ENCODE data around the gene NARS2. TPM values are rescaled to one million over a fixed set of nuclear protein-coding genes. Genes with fewer than 3 reads are reported as not detected.

The NARS2 gene
- total RNA-seq, 2 donors from 2014 or later, result 7.7 to 14.8 TPM

- no peak overlapping the region for H3K4me3 ChIP-seq
- H3K36me3 ChIP-seq, result no peaks in the 10 kb centered on the region
- no peak overlapping the region for H3K27ac ChIP-seq
- no peaks in the 10 kb centered on the region for H3K4me1 ChIP-seq
- no peak for TF ChIP-seq CTCF (IDR thresholded peaks at IDR 0.05)
- no peak for DNase-seq (ENCODE audit: low spot score)
- no peaks in the 10 kb centered on the region for H3K9me3 ChIP-seq
- no peaks in the 10 kb centered on the region for H3K27me3 ChIP-seq
Observed at GRCh38 chr11:78535027-78535426, 39.6 kb downstream of the NARS2 start.

GRCh38 chr11:78533399-78533798, 41.3 kb downstream of the NARS2 start:
- Histone ChIP-seq H3K36me3 (no peaks in the 10 kb centered on the region), H3K27ac (no peak overlapping the region), H3K4me3 (no peak overlapping the region), H3K4me1 (no peaks in the 10 kb centered on the region), H3K27me3 (no peaks in the 10 kb centered on the region), H3K9me3 (no peaks in the 10 kb centered on the region)
- no peak for TF ChIP-seq CTCF (IDR thresholded peaks at IDR 0.05)
- no peak for DNase-seq (ENCODE audit: low spot score)

- DNase-seq (ENCODE audit: low spot score), result no peak
- Histone ChIP-seq H3K4me1 (no peaks in the 10 kb centered on the region), H3K27me3 (no peaks in the 10 kb centered on the region), H3K36me3 (no peaks in the 10 kb centered on the region), H3K4me3 (no peak overlapping the region), H3K9me3 (no peaks in the 10 kb centered on the region), H3K27ac (no peak overlapping the region)
- TF ChIP-seq CTCF (IDR thresholded peaks at IDR 0.05), result no peak
Observed at GRCh38 chr11:78532991-78533390, 41.7 kb downstream of the NARS2 start.

DNA sequence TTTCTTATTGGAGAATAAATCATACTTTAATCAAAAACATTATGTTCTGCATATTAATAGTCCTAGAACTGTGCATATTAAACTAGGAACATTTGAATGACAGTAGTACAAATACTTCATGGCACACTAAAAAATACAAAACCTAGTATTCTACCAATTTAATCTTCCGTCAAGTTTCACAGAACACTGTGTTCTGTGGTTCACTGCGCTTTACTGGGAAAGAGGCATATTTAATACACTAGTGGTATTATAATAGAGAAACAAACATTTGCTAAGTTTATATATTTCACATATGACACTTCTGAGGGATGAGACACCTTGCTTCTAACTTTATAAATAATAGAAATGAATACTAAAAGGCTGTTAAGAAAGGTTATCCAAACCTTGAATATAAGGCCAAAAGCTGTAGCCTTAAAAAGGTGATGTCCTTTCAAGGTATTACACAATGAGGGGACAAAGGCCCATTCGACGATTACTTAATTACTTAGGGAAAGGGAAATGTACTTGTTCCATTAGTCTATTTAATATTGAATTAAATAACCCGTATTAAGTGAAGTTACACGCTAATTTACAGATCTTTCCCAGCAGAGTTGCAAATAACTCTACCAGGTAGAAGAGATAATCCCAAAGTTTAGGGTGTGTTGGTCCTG, 48.0 kb downstream of the NARS2 start:
- H3K27ac ChIP-seq, result no peak overlapping the region
- no peaks in the 10 kb centered on the region for H3K27me3 ChIP-seq
- no peak for TF ChIP-seq CTCF (IDR thresholded peaks at IDR 0.05)
- H3K9me3 ChIP-seq, result no peaks in the 10 kb centered on the region
- no peaks in the 10 kb centered on the region for H3K4me1 ChIP-seq
- H3K36me3 ChIP-seq, result no peaks in the 10 kb centered on the region
- no peak overlapping the region for H3K4me3 ChIP-seq
- no peak for DNase-seq (ENCODE audit: low spot score)

DNA sequence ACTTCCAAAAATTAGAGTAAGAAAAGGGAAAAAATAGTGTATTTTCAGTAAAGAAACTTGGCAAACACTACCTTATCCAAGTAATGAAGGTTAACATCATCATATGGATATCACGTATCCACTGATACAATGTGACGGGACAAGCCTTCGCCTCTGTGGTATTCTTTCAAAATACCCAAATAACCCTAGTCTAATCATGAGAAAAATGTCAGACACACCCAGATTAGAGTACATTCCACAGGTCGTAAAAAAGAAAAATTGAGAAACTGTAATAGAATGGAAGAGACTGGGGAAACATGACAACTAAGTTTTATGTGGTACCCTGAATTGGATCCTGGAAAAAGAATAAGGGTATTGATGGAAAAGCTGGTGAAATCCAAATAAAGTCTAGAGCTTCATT, 48.9 kb downstream of the NARS2 start:
- no peak for DNase-seq (ENCODE audit: low spot score)
- TF ChIP-seq CTCF (IDR thresholded peaks at IDR 0.05), result no peak
- Histone ChIP-seq H3K4me1 (no peaks in the 10 kb centered on the region), H3K27ac (no peak overlapping the region), H3K27me3 (no peaks in the 10 kb centered on the region), H3K9me3 (no peaks in the 10 kb centered on the region), H3K4me3 (no peak overlapping the region), H3K36me3 (no peaks in the 10 kb centered on the region)

DNA sequence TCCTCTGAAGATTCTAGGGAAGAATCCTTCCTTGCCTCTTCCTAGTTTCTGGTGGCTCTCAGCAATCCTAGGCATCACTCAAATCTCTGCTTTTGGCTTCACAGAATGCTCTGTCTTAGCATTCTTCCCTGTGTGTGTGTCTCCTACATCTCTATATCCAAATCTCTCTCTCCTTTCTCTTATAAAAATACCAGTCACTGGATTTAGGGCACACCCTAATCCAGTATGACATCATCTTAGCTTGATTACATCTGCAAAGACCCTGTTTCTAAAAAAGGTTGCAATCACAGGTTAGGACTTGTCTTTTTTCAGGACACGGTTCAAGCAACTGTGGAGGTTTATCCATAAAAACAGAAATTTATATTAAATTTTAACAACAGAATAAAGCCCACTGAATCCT, 54.4 kb downstream of the NARS2 start:
- no peak for TF ChIP-seq CTCF (IDR thresholded peaks at IDR 0.05)
- Histone ChIP-seq H3K27me3 (no peaks in the 10 kb centered on the region), H3K4me1 (no peaks in the 10 kb centered on the region), H3K9me3 (no peaks in the 10 kb centered on the region), H3K36me3 (no peaks in the 10 kb centered on the region), H3K27ac (no peak overlapping the region), H3K4me3 (no peak overlapping the region)
- no peak for DNase-seq (ENCODE audit: low spot score)

All from right atrium auricular region (tissue), 2 donors.